Ishikawa (cell line): ENCODE measurements around the gene SNX1.

ENCODE experiments used
- CEBPB ChIP-seq: IDR thresholded peaks from 2 replicates; pipeline ENCODE4 v1.6.1; 2012
- CREB1 ChIP-seq: IDR thresholded peaks from 2 replicates; pipeline ENCODE4 v1.6.1; 2012; ENCODE audit warnings: low read depth
- EGR1 ChIP-seq: IDR thresholded peaks from 2 replicates; pipeline ENCODE4 v1.6.1; 2012
- EP300 ChIP-seq: IDR thresholded peaks from 2 replicates; pipeline ENCODE4 v1.6.1; 2012; ENCODE audit warnings: borderline replicate concordance
- FOXM1 ChIP-seq: IDR thresholded peaks from 2 replicates; pipeline ENCODE4 v1.6.1; 2012; ENCODE audit warnings: low read depth, borderline replicate concordance
- MAX ChIP-seq: IDR thresholded peaks from 2 replicates; pipeline ENCODE4 v1.6.1; 2012
- NFIC ChIP-seq: IDR thresholded peaks from 2 replicates; pipeline ENCODE4 v1.6.1; 2012
- RAD21 ChIP-seq: IDR thresholded peaks from 2 replicates; pipeline ENCODE4 v1.6.1; 2012; ENCODE audit warnings: low read depth
- TAF1 ChIP-seq: IDR thresholded peaks from 2 replicates; pipeline ENCODE4 v1.6.1; 2012; ENCODE audit warnings: low read depth, mild to moderate bottlenecking
- TCF12 ChIP-seq: IDR thresholded peaks from 2 replicates; pipeline ENCODE4 v1.6.1; 2012; ENCODE audit warnings: low read depth
- TEAD4 ChIP-seq: IDR thresholded peaks from 2 replicates; pipeline ENCODE4 v1.6.1; 2012
- USF1 ChIP-seq: IDR thresholded peaks from 2 replicates; pipeline ENCODE4 v1.6.1; 2012
- YY1 ChIP-seq: IDR thresholded peaks from 2 replicates; pipeline ENCODE4 v1.6.1; 2012; ENCODE audit warnings: low read depth
- ZBTB7A ChIP-seq: IDR thresholded peaks from 2 replicates; pipeline ENCODE4 v1.6.1; 2012; ENCODE audit warnings: low read depth
- TF ChIP-seq, protein P1 (sequence below): IDR thresholded peaks from 2 replicates; pipeline ENCODE4 v1.6.1; 2012; ENCODE audit warnings: low read depth, mild to moderate bottlenecking

SNX1 gene

DNA sequence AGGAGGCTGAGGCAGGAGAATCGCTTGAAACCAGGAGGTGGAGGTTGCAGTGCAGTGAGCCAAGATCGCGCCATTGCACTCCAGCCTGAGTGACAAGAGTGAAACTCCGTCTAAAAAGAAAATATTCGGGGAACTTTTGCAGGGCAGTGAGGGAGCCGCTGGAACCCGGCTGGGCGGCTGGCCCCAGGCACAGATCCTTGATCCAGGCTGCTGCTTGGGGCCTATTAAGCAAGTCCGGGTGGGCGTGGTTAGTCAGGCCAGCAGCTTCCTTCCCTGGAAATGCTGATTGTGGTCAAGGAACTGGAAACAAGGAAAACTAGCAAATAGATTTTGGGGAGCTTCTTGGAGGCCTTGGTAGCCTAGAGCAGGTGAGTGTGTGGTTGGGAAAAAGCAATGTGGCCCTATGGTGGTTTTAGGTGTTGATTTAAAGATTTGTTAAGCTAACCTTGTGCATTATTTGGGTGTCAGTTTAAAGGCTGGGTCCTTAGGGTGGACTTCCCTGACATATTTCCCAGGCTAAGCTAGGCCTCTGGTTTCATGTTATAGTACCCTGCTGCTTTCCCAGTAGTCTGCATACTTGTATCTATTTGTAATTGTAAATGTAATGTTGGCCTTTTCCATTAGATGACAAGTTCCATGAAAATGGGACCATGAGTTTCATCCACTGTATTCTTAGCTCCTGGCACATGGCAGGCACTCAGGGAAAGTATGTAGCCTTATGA, 38.0 kb downstream of the SNX1 start:
- TF ChIP-seq CEBPB, result no peak
- TF ChIP-seq, protein P1, sequence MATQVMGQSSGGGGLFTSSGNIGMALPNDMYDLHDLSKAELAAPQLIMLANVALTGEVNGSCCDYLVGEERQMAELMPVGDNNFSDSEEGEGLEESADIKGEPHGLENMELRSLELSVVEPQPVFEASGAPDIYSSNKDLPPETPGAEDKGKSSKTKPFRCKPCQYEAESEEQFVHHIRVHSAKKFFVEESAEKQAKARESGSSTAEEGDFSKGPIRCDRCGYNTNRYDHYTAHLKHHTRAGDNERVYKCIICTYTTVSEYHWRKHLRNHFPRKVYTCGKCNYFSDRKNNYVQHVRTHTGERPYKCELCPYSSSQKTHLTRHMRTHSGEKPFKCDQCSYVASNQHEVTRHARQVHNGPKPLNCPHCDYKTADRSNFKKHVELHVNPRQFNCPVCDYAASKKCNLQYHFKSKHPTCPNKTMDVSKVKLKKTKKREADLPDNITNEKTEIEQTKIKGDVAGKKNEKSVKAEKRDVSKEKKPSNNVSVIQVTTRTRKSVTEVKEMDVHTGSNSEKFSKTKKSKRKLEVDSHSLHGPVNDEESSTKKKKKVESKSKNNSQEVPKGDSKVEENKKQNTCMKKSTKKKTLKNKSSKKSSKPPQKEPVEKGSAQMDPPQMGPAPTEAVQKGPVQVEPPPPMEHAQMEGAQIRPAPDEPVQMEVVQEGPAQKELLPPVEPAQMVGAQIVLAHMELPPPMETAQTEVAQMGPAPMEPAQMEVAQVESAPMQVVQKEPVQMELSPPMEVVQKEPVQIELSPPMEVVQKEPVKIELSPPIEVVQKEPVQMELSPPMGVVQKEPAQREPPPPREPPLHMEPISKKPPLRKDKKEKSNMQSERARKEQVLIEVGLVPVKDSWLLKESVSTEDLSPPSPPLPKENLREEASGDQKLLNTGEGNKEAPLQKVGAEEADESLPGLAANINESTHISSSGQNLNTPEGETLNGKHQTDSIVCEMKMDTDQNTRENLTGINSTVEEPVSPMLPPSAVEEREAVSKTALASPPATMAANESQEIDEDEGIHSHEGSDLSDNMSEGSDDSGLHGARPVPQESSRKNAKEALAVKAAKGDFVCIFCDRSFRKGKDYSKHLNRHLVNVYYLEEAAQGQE, result no peak
- TF ChIP-seq TEAD4, result no peak
- no peak for TF ChIP-seq NFIC
- TF ChIP-seq TAF1, result no peak
- TF ChIP-seq FOXM1, result no peak
- TF ChIP-seq RAD21, result no peak
- no peak for TF ChIP-seq MAX
- no peak for TF ChIP-seq ZBTB7A
- no peak for TF ChIP-seq EGR1
- no peak for TF ChIP-seq CREB1

GRCh38 chr15:64134345-64134829, 38.6 kb downstream of the SNX1 start:
- TF ChIP-seq RAD21, result no peak
- no peak for TF ChIP-seq MAX
- no peak for TF ChIP-seq CEBPB
- TF ChIP-seq, protein P1, result no peak
- no peak for TF ChIP-seq ZBTB7A
- TF ChIP-seq TCF12, result no peak
- no peak for TF ChIP-seq USF1
- TF ChIP-seq YY1, result no peak
- no peak for TF ChIP-seq FOXM1
- TF ChIP-seq CREB1, result no peak
- no peak for TF ChIP-seq EP300
- TF ChIP-seq NFIC, result no peak
- no peak for TF ChIP-seq EGR1
- no peak for TF ChIP-seq TAF1
- no peak for TF ChIP-seq TEAD4

DNA sequence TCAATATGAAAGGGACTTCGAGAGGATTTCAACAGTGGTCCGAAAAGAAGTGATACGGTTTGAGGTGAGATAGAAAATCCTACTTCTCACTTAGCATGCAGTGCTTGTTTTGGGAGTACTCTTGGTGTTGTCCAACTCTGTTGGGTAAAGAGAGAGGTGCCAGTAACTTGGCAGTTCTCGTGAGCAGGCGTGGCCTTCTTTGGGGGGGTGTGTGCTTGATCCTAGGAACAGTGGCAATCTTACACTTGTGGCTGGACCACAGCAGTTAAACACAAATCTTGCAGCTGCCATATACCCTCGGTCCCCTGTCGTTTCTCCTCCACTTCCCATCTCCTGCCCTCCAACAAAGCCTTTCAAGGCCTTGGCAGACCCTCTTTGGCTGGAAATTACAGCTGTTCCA, 40.6 kb downstream of the SNX1 start:
- TF ChIP-seq FOXM1 (no peak), RAD21 (no peak), EP300 (no peak), YY1 (no peak), USF1 (no peak), MAX (no peak)

DNA sequence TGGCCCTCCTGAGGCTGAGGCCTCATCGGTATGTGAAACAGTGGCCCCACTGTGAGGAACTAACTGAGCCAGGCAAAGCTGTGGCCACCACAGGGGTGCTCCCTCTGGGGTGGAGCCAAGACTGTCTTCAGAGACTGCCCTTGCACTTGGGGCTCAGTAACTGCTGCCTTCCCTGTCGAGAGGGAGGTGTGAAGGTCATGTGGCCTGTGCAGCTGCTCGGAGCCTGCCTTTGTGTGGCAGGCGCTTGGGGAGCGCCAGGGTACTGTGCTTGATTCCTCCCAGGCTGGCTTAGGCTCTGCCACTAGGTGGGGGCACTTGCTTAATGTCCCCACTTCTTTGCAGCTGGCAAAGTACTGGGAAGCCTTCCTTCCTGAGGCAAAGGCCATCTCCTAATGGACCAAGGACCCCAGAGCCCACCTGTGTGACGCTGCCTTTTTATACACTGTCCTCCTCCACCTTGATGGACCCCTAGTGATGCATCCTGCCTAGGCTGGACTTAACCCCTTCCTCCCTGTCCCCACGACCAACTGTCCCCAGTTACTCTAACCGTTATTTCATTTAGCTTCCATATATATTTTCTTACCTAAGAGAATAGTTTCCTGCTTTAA, 41.5 kb downstream of the SNX1 start:
- TF ChIP-seq TAF1 (no peak), RAD21 (no peak), USF1 (no peak), TCF12 (no peak), NFIC (no peak), ZBTB7A (no peak), CREB1 (no peak), MAX (no peak)
- TF ChIP-seq, protein P1, result no peak
